SK-N-SH treated with all-trans-retinoic acid at 6 μM for 48 hours (cell line): ENCODE results near the gene NUP205.

Experiments
- ATAC-seq: fragments of 200-7000 bp; cut with Tn5 transposase; 3 replicates; pipeline ENCODE4 v1.9.1; 2020; ENCODE audit warnings: mild to moderate bottlenecking, moderate library complexity
- ARNTL ChIP-seq: fragments of 450-650 bp; formaldehyde crosslinking; IDR thresholded peaks from 2 replicates; pipeline ENCODE4 v1.5.0; 2020; ENCODE audit warnings: low read depth, mild to moderate bottlenecking, moderate library complexity, borderline replicate concordance
- BACH2 ChIP-seq: fragments of 250-450 bp; sonication (Bioruptor Pico); IDR thresholded peaks from 2 replicates; pipeline ENCODE4 v1.9.0; 2021; ENCODE audit warnings: mild to moderate bottlenecking, borderline replicate concordance
- CREB5 ChIP-seq: fragments of 250-450 bp; sonication (Bioruptor Pico); IDR thresholded peaks from 2 replicates; pipeline ENCODE4 v1.5.1; 2020; ENCODE audit warnings: low read depth, mild to moderate bottlenecking, moderate library complexity
- CSDC2 ChIP-seq: fragments of 250-450 bp; sonication (Bioruptor Pico); IDR thresholded peaks from 2 replicates; pipeline ENCODE4 v1.5.0; 2020; ENCODE audit warnings: mild to moderate bottlenecking, moderate library complexity
- CSRNP3 ChIP-seq: fragments of 250-450 bp; sonication (Bioruptor Pico); IDR thresholded peaks from 2 replicates; pipeline ENCODE4 v1.5.1; 2021; ENCODE audit warnings: mild to moderate bottlenecking, moderate library complexity
- ESRRG ChIP-seq: fragments of 250-450 bp; sonication (Bioruptor Pico); IDR thresholded peaks from 2 replicates; pipeline ENCODE4 v1.6.1; 2021; ENCODE audit warnings: mild to moderate bottlenecking
- GLIS3 ChIP-seq: fragments of 250-450 bp; sonication (Bioruptor Pico); IDR thresholded peaks from 2 replicates; pipeline ENCODE4 v1.5.0; 2020; ENCODE audit warnings: mild to moderate bottlenecking, moderate library complexity
- OSR1 ChIP-seq: fragments of 250-450 bp; sonication (Bioruptor Pico); IDR thresholded peaks from 2 replicates; pipeline ENCODE4 v1.8.0; 2022; ENCODE audit warnings: moderate library complexity, mild to moderate bottlenecking, inconsistent platforms
- RARB ChIP-seq: fragments of 250-450 bp; sonication (Bioruptor Pico); IDR thresholded peaks from 2 replicates; pipeline ENCODE4 v1.8.0; 2021; ENCODE audit warnings: mild to moderate bottlenecking, moderate library complexity
- SNAI2 ChIP-seq: fragments of 250-450 bp; sonication (Bioruptor Pico); IDR thresholded peaks from 2 replicates; pipeline ENCODE4 v1.5.0; 2020; ENCODE audit warnings: mild to moderate bottlenecking, moderate library complexity
- TCF4 ChIP-seq: fragments of 250-450 bp; sonication (Bioruptor Pico); IDR thresholded peaks from 2 replicates; pipeline ENCODE4 v1.8.0; 2021; ENCODE audit warnings: mild to moderate bottlenecking, moderate library complexity, borderline replicate concordance
- TOX ChIP-seq: fragments of 250-450 bp; sonication (Bioruptor Pico); IDR thresholded peaks from 2 replicates; pipeline ENCODE4 v1.8.0; 2021; ENCODE audit warnings: mild to moderate bottlenecking, moderate library complexity, borderline replicate concordance
- TSHZ2 ChIP-seq: fragments of 250-450 bp; sonication (Bioruptor Pico); IDR thresholded peaks from 2 replicates; pipeline ENCODE4 v1.5.0; 2020; ENCODE audit warnings: mild to moderate bottlenecking, moderate library complexity
- ZC3H10 ChIP-seq: fragments of 250-450 bp; sonication (Bioruptor Pico); IDR thresholded peaks from 2 replicates; pipeline ENCODE4 v1.5.1; 2021; ENCODE audit warnings: mild to moderate bottlenecking, moderate library complexity
- ZFP30 ChIP-seq: fragments of 450-650 bp; formaldehyde crosslinking; IDR thresholded peaks from 2 replicates; pipeline ENCODE4 v1.5.0; 2022; ENCODE audit warnings: mild to moderate bottlenecking, moderate library complexity
- ZNF565 ChIP-seq: fragments of 450-650 bp; formaldehyde crosslinking; conservative IDR thresholded peaks from 2 replicates; pipeline ENCODE4 v1.5.0; 2020; ENCODE audit warnings: low read depth, mild to moderate bottlenecking, moderate library complexity
- ZNF70 ChIP-seq: fragments of 450-650 bp; formaldehyde crosslinking; IDR thresholded peaks from 2 replicates; pipeline ENCODE4 v1.5.0; 2020; ENCODE audit warnings: mild to moderate bottlenecking, moderate library complexity
- ZNF8 ChIP-seq: fragments of 450-650 bp; formaldehyde crosslinking; IDR thresholded peaks from 2 replicates; pipeline ENCODE4 v1.5.0; 2020; ENCODE audit warnings: mild to moderate bottlenecking, moderate library complexity
- TF ChIP-seq, protein P1 (sequence below): fragments of 250-450 bp; sonication (Bioruptor Pico); IDR thresholded peaks from 2 replicates; pipeline ENCODE4 v1.8.0; 2020; ENCODE audit warnings: mild to moderate bottlenecking, moderate library complexity, borderline replicate concordance
- TF ChIP-seq, protein P2 (sequence below): fragments of 250-450 bp; sonication (Bioruptor Pico); IDR thresholded peaks from 2 replicates; pipeline ENCODE4 v1.8.0; 2021; ENCODE audit warnings: low read depth, mild to moderate bottlenecking, moderate library complexity, borderline replicate concordance

Gene NUP205

DNA sequence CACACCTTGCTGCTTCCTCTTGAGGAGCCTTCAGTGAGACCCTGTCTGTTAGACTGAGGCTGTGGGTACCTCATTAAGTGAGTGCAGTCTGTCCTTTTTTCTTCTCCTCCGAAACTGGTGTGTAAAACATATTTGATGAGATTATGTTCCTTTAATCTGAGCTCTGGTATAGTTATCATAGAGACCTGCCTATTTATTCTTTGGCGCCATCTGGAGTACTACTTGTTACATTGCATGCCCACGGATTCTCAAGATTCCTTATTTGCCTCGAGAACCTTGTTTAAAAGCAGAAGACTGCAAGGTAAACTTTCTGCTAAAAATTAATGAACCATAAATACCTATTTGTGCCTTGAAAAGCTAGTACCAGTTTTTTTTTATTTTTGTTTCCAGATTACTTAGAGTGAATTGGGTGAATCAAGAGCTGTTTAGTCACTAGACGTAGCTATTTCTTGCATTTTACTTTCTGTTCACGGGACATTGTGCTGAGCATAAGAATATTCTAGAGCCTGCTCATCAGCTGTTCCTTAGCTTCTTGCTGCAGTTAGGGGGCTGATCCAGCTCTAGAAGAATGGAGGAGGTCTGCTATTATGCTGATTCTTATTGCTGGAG is 87.7 kb downstream of the NUP205 start:
- TF ChIP-seq ZFP30 (CRISPR knock-in tag) (no peak), ZNF70 (no peak), CREB5 (CRISPR knock-in tag) (no peak), ZC3H10 (CRISPR knock-in tag) (no peak), RARB (no peak), TSHZ2 (no peak), TCF4 (no peak), CSDC2 (no peak), CSRNP3 (CRISPR knock-in tag) (no peak), TOX (no peak)
- TF ChIP-seq, protein P1, sequence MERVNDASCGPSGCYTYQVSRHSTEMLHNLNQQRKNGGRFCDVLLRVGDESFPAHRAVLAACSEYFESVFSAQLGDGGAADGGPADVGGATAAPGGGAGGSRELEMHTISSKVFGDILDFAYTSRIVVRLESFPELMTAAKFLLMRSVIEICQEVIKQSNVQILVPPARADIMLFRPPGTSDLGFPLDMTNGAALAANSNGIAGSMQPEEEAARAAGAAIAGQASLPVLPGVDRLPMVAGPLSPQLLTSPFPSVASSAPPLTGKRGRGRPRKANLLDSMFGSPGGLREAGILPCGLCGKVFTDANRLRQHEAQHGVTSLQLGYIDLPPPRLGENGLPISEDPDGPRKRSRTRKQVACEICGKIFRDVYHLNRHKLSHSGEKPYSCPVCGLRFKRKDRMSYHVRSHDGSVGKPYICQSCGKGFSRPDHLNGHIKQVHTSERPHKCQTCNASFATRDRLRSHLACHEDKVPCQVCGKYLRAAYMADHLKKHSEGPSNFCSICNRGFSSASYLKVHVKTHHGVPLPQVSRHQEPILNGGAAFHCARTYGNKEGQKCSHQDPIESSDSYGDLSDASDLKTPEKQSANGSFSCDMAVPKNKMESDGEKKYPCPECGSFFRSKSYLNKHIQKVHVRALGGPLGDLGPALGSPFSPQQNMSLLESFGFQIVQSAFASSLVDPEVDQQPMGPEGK (CRISPR knock-in tag): no peak
- peak; percentile 93 for ATAC-seq

GRCh38 chr7:135647755-135648154 is 90.0 kb downstream of the NUP205 start:
- no peak for ATAC-seq
- TF ChIP-seq GLIS3 (CRISPR knock-in tag): no peak
- TF ChIP-seq ZC3H10 (CRISPR knock-in tag): no peak
- no peak for TF ChIP-seq ZNF565 (CRISPR knock-in tag)
- no peak for TF ChIP-seq SNAI2 (CRISPR knock-in tag)
- TF ChIP-seq ESRRG (CRISPR knock-in tag): no peak
- no peak for TF ChIP-seq RARB
- TF ChIP-seq OSR1: no peak
- TF ChIP-seq, protein P2, sequence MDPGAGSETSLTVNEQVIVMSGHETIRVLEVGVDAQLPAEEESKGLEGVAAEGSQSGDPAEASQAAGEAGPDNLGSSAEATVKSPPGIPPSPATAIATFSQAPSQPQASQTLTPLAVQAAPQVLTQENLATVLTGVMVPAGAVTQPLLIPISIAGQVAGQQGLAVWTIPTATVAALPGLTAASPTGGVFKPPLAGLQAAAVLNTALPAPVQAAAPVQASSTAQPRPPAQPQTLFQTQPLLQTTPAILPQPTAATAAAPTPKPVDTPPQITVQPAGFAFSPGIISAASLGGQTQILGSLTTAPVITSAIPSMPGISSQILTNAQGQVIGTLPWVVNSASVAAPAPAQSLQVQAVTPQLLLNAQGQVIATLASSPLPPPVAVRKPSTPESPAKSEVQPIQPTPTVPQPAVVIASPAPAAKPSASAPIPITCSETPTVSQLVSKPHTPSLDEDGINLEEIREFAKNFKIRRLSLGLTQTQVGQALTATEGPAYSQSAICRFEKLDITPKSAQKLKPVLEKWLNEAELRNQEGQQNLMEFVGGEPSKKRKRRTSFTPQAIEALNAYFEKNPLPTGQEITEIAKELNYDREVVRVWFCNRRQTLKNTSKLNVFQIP: no peak
- TF ChIP-seq CREB5 (CRISPR knock-in tag): no peak
- no peak for TF ChIP-seq ZNF70
- TF ChIP-seq, protein P1 (CRISPR knock-in tag): no peak
- TF ChIP-seq ZFP30 (CRISPR knock-in tag): no peak
- TF ChIP-seq ZNF8 (CRISPR knock-in tag): no peak
- no peak for TF ChIP-seq ARNTL (CRISPR knock-in tag)
- TF ChIP-seq BACH2 (CRISPR knock-in tag): no peak
- no peak for TF ChIP-seq CSRNP3 (CRISPR knock-in tag)
